ENCODE data around the gene ARG1. TPM values are rescaled to one million over a fixed set of nuclear protein-coding genes. Genes with fewer than 3 reads are reported as not detected.

The ARG1 gene
- total and polyA plus RNA-seq, 10 of the 15 experiments (the other 5 are each of a cell fraction or from before 2014, with no cell fraction given): 0.33 TPM; not detected in 9

DNA sequence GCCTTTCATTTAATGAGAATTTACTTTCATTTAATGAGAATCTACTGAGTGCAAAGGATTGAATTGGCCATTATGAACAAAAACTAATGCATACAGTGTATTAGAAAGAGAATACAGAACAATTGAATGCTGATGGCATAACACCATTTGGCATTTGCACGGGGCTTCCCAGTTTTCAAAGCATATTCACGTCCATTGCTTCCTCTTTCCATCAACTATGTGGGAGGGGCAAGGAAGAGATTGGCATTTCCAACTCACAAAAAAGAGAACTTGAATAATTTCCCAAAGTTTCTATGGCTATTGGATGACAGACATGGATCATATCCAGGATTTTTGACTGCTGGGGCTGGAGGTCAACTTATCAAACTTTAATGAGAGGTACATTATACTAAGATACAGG lies 23.2 kb upstream of the ARG1 start:
- ChIA-PET RAD21 (ENCODE audit: unreplicated experiment) (no interaction called here), SMC1A (ENCODE audit: uncharacterized antibody, unreplicated experiment) (no interaction called here), CTCF (interaction anchor here (0.5 kb wide), 1 partner anchor 62 kb away, joined by 4 read pairs; no protein-coding TSS in a partner anchor), POLR2A (no interaction called here)
- Histone ChIP-seq H2AFZ (ENCODE audit: control insufficient read depth, low read depth, low read length) (no peak overlapping the region), H3K27me3 (replicated peaks in 1 of 2; ENCODE audit: control insufficient read depth in 2 of 2, insufficient read depth in 2 of 2, low read length in 1 of 2) (no peaks in the 10 kb centered on the region), H3K27ac (ENCODE audit: control insufficient read depth, insufficient read depth) (no peak overlapping the region), H4K20me1 (ENCODE audit: control insufficient read depth, insufficient read depth) (no peaks in the 10 kb centered on the region), H3K4me2 (ENCODE audit: control insufficient read depth, insufficient read depth) (no peak overlapping the region), H3K79me2 (ENCODE audit: control insufficient read depth, insufficient read depth, low read length) (no peaks in the 10 kb centered on the region), H3K36me3 (ENCODE audit: control insufficient read depth in 2 of 2, insufficient read depth in 2 of 2, low read length in 1 of 2) (no peaks in the 10 kb centered on the region), H3K9me3 (replicated peaks; ENCODE audit: control insufficient read depth, insufficient read depth, low read length) (no peaks in the 10 kb centered on the region), H3K4me1 (ENCODE audit: control insufficient read depth, insufficient read depth, low read length) (no peaks in the 10 kb centered on the region), H3K9ac (ENCODE audit: control insufficient read depth, insufficient read depth, low read length) (no peak overlapping the region), H3K4me3 (no peak overlapping the region)
- BruUV-seq (replicated peaks): no TSS peak
- FAIRE-seq: no peak
- intact Hi-C loops (cut with micrococcal nuclease; ENCODE audit: unreplicated experiment): no loop called here
- ATAC-seq: no peak
- in situ Hi-C loops (cut with MboI): no loop called here
- WGBS (ENCODE audit: insufficient coverage, insufficient replicate concordance, low lambda C conversion rate, missing lambda C conversion rate): 0% methylated on average over 2 of the region's 2 CpGs
- no peak for DNase-seq (ENCODE audit: low read depth, low spot score)
- TF ChIP-seq MTA3 (IDR thresholded peaks at IDR 0.05; ENCODE audit: borderline replicate concordance, low read length): no peak
- TF ChIP-seq RELA (IDR thresholded peaks at IDR 0.05; ENCODE audit: borderline replicate concordance, partially characterized antibody): no peak
- no peak for TF ChIP-seq STAT3 (IDR thresholded peaks at IDR 0.05; ENCODE audit: low read depth, low read length)
- TF ChIP-seq IKZF2 (IDR thresholded peaks at IDR 0.05): no peak
- no peak for TF ChIP-seq TBL1XR1 (IDR thresholded peaks at IDR 0.05; ENCODE audit: low read depth, low read length)
- TF ChIP-seq, protein P1, sequence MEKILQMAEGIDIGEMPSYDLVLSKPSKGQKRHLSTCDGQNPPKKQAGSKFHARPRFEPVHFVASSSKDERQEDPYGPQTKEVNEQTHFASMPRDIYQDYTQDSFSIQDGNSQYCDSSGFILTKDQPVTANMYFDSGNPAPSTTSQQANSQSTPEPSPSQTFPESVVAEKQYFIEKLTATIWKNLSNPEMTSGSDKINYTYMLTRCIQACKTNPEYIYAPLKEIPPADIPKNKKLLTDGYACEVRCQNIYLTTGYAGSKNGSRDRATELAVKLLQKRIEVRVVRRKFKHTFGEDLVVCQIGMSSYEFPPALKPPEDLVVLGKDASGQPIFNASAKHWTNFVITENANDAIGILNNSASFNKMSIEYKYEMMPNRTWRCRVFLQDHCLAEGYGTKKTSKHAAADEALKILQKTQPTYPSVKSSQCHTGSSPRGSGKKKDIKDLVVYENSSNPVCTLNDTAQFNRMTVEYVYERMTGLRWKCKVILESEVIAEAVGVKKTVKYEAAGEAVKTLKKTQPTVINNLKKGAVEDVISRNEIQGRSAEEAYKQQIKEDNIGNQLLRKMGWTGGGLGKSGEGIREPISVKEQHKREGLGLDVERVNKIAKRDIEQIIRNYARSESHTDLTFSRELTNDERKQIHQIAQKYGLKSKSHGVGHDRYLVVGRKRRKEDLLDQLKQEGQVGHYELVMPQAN (conservative IDR thresholded peaks at IDR 0.05): no peak
- no peak for TF ChIP-seq SP1 (IDR thresholded peaks at IDR 0.05; ENCODE audit: low read depth, low read length)
- TF ChIP-seq, protein P2, sequence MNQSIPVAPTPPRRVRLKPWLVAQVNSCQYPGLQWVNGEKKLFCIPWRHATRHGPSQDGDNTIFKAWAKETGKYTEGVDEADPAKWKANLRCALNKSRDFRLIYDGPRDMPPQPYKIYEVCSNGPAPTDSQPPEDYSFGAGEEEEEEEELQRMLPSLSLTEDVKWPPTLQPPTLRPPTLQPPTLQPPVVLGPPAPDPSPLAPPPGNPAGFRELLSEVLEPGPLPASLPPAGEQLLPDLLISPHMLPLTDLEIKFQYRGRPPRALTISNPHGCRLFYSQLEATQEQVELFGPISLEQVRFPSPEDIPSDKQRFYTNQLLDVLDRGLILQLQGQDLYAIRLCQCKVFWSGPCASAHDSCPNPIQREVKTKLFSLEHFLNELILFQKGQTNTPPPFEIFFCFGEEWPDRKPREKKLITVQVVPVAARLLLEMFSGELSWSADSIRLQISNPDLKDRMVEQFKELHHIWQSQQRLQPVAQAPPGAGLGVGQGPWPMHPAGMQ (IDR thresholded peaks at IDR 0.05; ENCODE audit: borderline replicate concordance): no peak
- TF ChIP-seq, protein P3, sequence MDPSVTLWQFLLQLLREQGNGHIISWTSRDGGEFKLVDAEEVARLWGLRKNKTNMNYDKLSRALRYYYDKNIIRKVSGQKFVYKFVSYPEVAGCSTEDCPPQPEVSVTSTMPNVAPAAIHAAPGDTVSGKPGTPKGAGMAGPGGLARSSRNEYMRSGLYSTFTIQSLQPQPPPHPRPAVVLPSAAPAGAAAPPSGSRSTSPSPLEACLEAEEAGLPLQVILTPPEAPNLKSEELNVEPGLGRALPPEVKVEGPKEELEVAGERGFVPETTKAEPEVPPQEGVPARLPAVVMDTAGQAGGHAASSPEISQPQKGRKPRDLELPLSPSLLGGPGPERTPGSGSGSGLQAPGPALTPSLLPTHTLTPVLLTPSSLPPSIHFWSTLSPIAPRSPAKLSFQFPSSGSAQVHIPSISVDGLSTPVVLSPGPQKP (IDR thresholded peaks at IDR 0.05; ENCODE audit: low read depth, low read length): no peak
- TF ChIP-seq CEBPZ (IDR thresholded peaks at IDR 0.05; ENCODE audit: low read depth, low read length): no peak
- no peak for TF ChIP-seq TCF12 (IDR thresholded peaks at IDR 0.05; ENCODE audit: low read depth, low read length)
- TF ChIP-seq, protein P4, sequence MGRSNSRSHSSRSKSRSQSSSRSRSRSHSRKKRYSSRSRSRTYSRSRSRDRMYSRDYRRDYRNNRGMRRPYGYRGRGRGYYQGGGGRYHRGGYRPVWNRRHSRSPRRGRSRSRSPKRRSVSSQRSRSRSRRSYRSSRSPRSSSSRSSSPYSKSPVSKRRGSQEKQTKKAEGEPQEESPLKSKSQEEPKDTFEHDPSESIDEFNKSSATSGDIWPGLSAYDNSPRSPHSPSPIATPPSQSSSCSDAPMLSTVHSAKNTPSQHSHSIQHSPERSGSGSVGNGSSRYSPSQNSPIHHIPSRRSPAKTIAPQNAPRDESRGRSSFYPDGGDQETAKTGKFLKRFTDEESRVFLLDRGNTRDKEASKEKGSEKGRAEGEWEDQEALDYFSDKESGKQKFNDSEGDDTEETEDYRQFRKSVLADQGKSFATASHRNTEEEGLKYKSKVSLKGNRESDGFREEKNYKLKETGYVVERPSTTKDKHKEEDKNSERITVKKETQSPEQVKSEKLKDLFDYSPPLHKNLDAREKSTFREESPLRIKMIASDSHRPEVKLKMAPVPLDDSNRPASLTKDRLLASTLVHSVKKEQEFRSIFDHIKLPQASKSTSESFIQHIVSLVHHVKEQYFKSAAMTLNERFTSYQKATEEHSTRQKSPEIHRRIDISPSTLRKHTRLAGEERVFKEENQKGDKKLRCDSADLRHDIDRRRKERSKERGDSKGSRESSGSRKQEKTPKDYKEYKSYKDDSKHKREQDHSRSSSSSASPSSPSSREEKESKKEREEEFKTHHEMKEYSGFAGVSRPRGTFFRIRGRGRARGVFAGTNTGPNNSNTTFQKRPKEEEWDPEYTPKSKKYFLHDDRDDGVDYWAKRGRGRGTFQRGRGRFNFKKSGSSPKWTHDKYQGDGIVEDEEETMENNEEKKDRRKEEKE (IDR thresholded peaks at IDR 0.05): no peak
- no peak for TF ChIP-seq STAT1 (conservative IDR thresholded peaks at IDR 0.05)
- no peak for TF ChIP-seq SMAD1 (IDR thresholded peaks at IDR 0.05; ENCODE audit: low read depth, partially characterized antibody)

Data from GM12878 (cell line).